ENCODE measurements around the gene DCUN1D2. TPM values are rescaled to one million over a fixed set of nuclear protein-coding genes. Genes with fewer than 3 reads are reported as not detected.

DCUN1D2 gene
- total and polyA plus RNA-seq, 4 donors: 7.4 to 28.2 (median 16.6) TPM

- no peaks in the 10 kb centered on the region for H3K9me3 ChIP-seq (ENCODE audit: control insufficient read depth, low read length)
- H3K4me1 ChIP-seq (ENCODE audit: control insufficient read depth in 1 of 2, insufficient read depth in 2 of 2, low read length in 2 of 2): no peaks in the 10 kb centered on the region
- no peak for ATAC-seq (ENCODE audit: low FRiP score)
- H3K27ac ChIP-seq (ENCODE audit: low read depth in 1 of 2, low read length in 2 of 2): no peak overlapping the region
- peak in 1 of 2 donors; percentile 30 for DNase-seq
- H3K36me3 ChIP-seq (ENCODE audit: control insufficient read depth in 1 of 2, insufficient read depth in 2 of 2, low read length in 1 of 2): no peaks in the 10 kb centered on the region
- intact Hi-C loops (cut with DNase I): loop anchor here (5.0 kb wide), 3 partner anchors 53 to 173 kb away; no protein-coding TSS in a partner anchor
- 83 to 87% methylated on average over 13 of the region's 13 CpGs for WGBS, 2 donors
- no peak overlapping the region for H3K4me3 ChIP-seq (ENCODE audit: low read length in 2 of 2)
- no peaks in the 10 kb centered on the region for H3K27me3 ChIP-seq (ENCODE audit: control insufficient read depth in 1 of 2, insufficient read depth in 2 of 2, low read length in 1 of 2)
Measured at GRCh38 chr13:113449693-113450347, 40.7 kb downstream of the DCUN1D2 start.

DNA sequence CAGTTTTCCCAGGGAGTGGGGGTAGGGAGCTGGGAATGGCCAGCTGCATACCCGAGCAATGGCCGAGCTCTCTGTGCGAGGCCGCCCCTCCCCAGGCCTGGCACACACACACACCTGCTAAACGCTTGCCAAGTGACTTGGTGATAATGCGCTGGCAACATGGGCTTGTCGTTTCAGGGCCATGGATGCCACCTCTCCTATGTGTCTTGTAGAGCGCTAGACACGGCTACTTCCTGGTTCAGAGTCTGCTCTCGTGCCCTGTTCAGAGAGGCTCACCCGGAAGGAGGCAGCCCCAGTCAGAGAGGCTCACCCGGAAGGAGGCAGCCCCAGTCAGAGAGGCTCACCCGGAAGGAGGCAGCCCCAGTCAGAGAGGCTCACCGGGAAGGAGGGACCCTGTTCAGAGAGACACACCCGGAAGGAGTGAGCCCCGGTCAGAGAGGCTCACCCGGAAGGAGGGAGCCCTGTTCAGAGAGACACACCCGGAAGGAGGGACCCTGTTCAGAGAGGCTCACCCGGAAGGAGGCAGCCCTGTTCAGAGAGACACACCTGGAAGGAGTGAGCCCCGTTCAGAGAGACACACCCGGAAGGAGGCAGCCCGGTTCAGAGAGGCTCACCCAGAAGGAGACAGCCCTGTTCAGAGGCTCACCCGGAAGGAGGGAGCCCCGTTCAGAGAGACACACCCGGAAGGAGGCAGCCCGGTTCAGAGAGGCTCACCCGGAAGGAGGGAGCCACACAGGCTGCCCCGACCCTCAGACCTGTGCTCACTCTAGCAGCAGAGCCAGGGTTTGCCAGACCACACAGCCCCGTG is 41.4 kb downstream of the DCUN1D2 start:
- intact Hi-C loops (cut with DNase I): no loop called here
- ATAC-seq (ENCODE audit: low FRiP score) (peak; percentile 37), DNase-seq (peak in 1 of 2 donors; percentile 47)
- no peaks in the 10 kb centered on the region for H3K27me3 ChIP-seq (ENCODE audit: control insufficient read depth in 1 of 2, insufficient read depth in 2 of 2, low read length in 1 of 2)
- WGBS, 2 donors: 76 to 86% methylated on average over 29 of the region's 29 CpGs
- no peaks in the 10 kb centered on the region for H3K4me1 ChIP-seq (ENCODE audit: control insufficient read depth in 1 of 2, insufficient read depth in 2 of 2, low read length in 2 of 2)
- H3K4me3 ChIP-seq (ENCODE audit: low read length in 2 of 2): no peak overlapping the region
- no peaks in the 10 kb centered on the region for H3K9me3 ChIP-seq (ENCODE audit: control insufficient read depth, low read length)
- no peak overlapping the region for H3K27ac ChIP-seq (ENCODE audit: low read depth in 1 of 2, low read length in 2 of 2)
- no peaks in the 10 kb centered on the region for H3K36me3 ChIP-seq (ENCODE audit: control insufficient read depth in 1 of 2, insufficient read depth in 2 of 2, low read length in 1 of 2)

GRCh38 chr13:113448545-113448884 is 42.0 kb downstream of the DCUN1D2 start:
- 67 to 69% methylated on average over 6 of the region's 6 CpGs for WGBS, 2 donors

GRCh38 chr13:113447596-113447995 is 42.9 kb downstream of the DCUN1D2 start:
- Histone ChIP-seq H3K9me3 (ENCODE audit: control insufficient read depth, low read length) (no peaks in the 10 kb centered on the region), H3K27ac (ENCODE audit: low read depth in 1 of 2, low read length in 2 of 2) (no peak overlapping the region), H3K4me3 (ENCODE audit: low read length in 2 of 2) (no peak overlapping the region), H3K36me3 (ENCODE audit: control insufficient read depth in 1 of 2, insufficient read depth in 2 of 2, low read length in 1 of 2) (no peaks in the 10 kb centered on the region), H3K4me1 (ENCODE audit: control insufficient read depth in 1 of 2, insufficient read depth in 2 of 2, low read length in 2 of 2) (no peaks in the 10 kb centered on the region), H3K27me3 (ENCODE audit: control insufficient read depth in 1 of 2, insufficient read depth in 2 of 2, low read length in 1 of 2) (no peaks in the 10 kb centered on the region)
- peak in 1 of 2 donors; percentile 14 for DNase-seq
- intact Hi-C loops (cut with DNase I): no loop called here
- no peak for ATAC-seq (ENCODE audit: low FRiP score)
- WGBS, 2 donors: 93 to 94% methylated on average over 6 of the region's 6 CpGs

More at GRCh38 chr13:113448545-113448884, 42.0 kb downstream of the DCUN1D2 start:
- Histone ChIP-seq H3K4me3 (ENCODE audit: low read length in 2 of 2) (no peak overlapping the region), H3K27ac (ENCODE audit: low read depth in 1 of 2, low read length in 2 of 2) (no peak overlapping the region), H3K4me1 (ENCODE audit: control insufficient read depth in 1 of 2, insufficient read depth in 2 of 2, low read length in 2 of 2) (no peaks in the 10 kb centered on the region), H3K36me3 (ENCODE audit: control insufficient read depth in 1 of 2, insufficient read depth in 2 of 2, low read length in 1 of 2) (no peaks in the 10 kb centered on the region), H3K27me3 (ENCODE audit: control insufficient read depth in 1 of 2, insufficient read depth in 2 of 2, low read length in 1 of 2) (no peaks in the 10 kb centered on the region), H3K9me3 (ENCODE audit: control insufficient read depth, low read length) (no peaks in the 10 kb centered on the region)
- intact Hi-C loops (cut with DNase I): no loop called here
- ATAC-seq (ENCODE audit: low FRiP score) (peak; percentile 40), DNase-seq (peak in 1 of 2 donors; percentile 29)

DNA sequence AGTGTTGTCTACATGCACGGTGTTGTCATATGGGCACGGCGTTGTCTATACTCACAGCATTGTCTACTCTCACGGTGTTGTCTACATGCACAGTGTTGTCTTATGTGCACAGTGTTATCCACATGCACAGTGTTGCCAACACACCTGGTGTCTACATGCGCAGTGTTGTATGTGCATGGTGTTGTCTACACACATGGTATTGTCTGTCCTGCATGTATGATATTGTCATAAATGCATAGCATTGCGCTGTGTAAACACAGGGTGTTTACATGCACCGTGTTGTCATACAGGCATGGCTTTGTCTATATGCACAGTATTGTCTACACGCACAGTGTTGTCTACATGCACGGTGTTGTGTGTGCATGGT is 44.0 kb downstream of the DCUN1D2 start:
- 92 to 94% methylated on average over 9 of the region's 9 CpGs for WGBS, 2 donors
- Histone ChIP-seq H3K36me3 (ENCODE audit: control insufficient read depth in 1 of 2, insufficient read depth in 2 of 2, low read length in 1 of 2) (no peaks in the 10 kb centered on the region), H3K4me1 (ENCODE audit: control insufficient read depth in 1 of 2, insufficient read depth in 2 of 2, low read length in 2 of 2) (no peaks in the 10 kb centered on the region), H3K27me3 (ENCODE audit: control insufficient read depth in 1 of 2, insufficient read depth in 2 of 2, low read length in 1 of 2) (no peaks in the 10 kb centered on the region), H3K9me3 (ENCODE audit: control insufficient read depth, low read length) (no peaks in the 10 kb centered on the region), H3K27ac (ENCODE audit: low read depth in 1 of 2, low read length in 2 of 2) (no peak overlapping the region), H3K4me3 (ENCODE audit: low read length in 2 of 2) (no peak overlapping the region)
- DNase-seq (no peak), ATAC-seq (ENCODE audit: low FRiP score) (no peak)
- intact Hi-C loops (cut with DNase I): no loop called here

GRCh38 chr13:113445791-113446487 is 44.6 kb downstream of the DCUN1D2 start:
- no peak overlapping the region for H3K27ac ChIP-seq (ENCODE audit: low read depth in 1 of 2, low read length in 2 of 2)
- no peaks in the 10 kb centered on the region for H3K9me3 ChIP-seq (ENCODE audit: control insufficient read depth, low read length)
- DNase-seq (peak in 1 of 2 donors; percentile 36), ATAC-seq (ENCODE audit: low FRiP score) (no peak)
- no peaks in the 10 kb centered on the region for H3K27me3 ChIP-seq (ENCODE audit: control insufficient read depth in 1 of 2, insufficient read depth in 2 of 2, low read length in 1 of 2)
- no peaks in the 10 kb centered on the region for H3K4me1 ChIP-seq (ENCODE audit: control insufficient read depth in 1 of 2, insufficient read depth in 2 of 2, low read length in 2 of 2)
- H3K36me3 ChIP-seq (ENCODE audit: control insufficient read depth in 1 of 2, insufficient read depth in 2 of 2, low read length in 1 of 2): no peaks in the 10 kb centered on the region
- intact Hi-C loops (cut with DNase I): no loop called here
- WGBS, 2 donors: 57 to 59% methylated on average over 14 to 19 of the region's 19 CpGs
- no peak overlapping the region for H3K4me3 ChIP-seq (ENCODE audit: low read length in 2 of 2)

DNA sequence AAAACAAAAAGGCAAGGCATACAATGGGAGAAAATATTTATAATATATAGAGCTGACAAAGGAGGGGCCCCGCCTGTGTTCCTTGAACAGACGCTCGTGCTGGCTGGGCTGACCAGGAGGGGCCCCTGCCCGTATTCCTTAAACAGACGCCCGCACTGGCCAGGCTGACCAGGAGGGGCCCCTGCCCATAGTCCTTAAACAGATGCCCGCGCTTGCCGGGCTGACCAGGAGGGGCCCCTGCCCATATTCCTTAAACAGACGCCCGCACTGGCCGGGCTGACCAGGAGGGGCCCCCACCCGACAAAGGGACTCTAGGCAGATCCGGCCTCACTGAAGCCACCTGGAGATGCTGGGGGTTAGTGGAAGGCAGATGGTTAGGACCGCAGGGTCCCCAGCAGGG is 46.5 kb downstream of the DCUN1D2 start:
- H3K4me3 ChIP-seq (ENCODE audit: low read length in 2 of 2): no peak overlapping the region
- no peaks in the 10 kb centered on the region for H3K27me3 ChIP-seq (ENCODE audit: control insufficient read depth in 1 of 2, insufficient read depth in 2 of 2, low read length in 1 of 2)
- DNase-seq (peak in 1 of 2 donors; percentile 15), ATAC-seq (ENCODE audit: low FRiP score) (no peak)
- H3K36me3 ChIP-seq (ENCODE audit: control insufficient read depth in 1 of 2, insufficient read depth in 2 of 2, low read length in 1 of 2): no peaks in the 10 kb centered on the region
- H3K4me1 ChIP-seq (ENCODE audit: control insufficient read depth in 1 of 2, insufficient read depth in 2 of 2, low read length in 2 of 2): no peaks in the 10 kb centered on the region
- 96 to 97% methylated on average over 15 of the region's 15 CpGs for WGBS, 2 donors
- intact Hi-C loops (cut with DNase I): no loop called here
- no peak overlapping the region for H3K27ac ChIP-seq (ENCODE audit: low read depth in 1 of 2, low read length in 2 of 2)
- H3K9me3 ChIP-seq (ENCODE audit: control insufficient read depth, low read length): no peaks in the 10 kb centered on the region

DNA sequence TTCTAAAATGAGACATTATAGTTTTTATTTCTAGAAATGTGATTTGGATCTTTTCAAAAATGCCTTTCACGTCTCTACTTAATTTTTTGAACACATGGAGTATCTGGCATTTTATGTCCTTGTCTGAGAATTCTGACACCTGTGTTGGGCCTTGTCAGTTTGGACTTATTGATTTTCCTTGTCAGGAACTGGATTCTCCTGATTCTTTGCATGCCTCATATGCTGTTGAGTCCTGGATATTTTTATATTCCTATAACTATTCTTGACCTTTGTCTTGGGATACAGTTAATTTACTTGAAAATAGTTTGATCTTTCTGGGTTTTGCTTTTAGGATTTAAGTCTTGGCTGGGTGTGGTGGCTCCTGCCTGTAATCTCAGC is 47.5 kb downstream of the DCUN1D2 start:
- intact Hi-C loops (cut with DNase I): no loop called here
- H3K27me3 ChIP-seq (ENCODE audit: control insufficient read depth in 1 of 2, insufficient read depth in 2 of 2, low read length in 1 of 2): no peaks in the 10 kb centered on the region
- ATAC-seq (ENCODE audit: low FRiP score) (no peak), DNase-seq (no peak)
- H3K4me3 ChIP-seq (ENCODE audit: low read length in 2 of 2): no peak overlapping the region
- H3K4me1 ChIP-seq (ENCODE audit: control insufficient read depth in 1 of 2, insufficient read depth in 2 of 2, low read length in 2 of 2): no peaks in the 10 kb centered on the region
- no peaks in the 10 kb centered on the region for H3K9me3 ChIP-seq (ENCODE audit: control insufficient read depth, low read length)
- H3K27ac ChIP-seq (ENCODE audit: low read depth in 1 of 2, low read length in 2 of 2): no peak overlapping the region
- H3K36me3 ChIP-seq (ENCODE audit: control insufficient read depth in 1 of 2, insufficient read depth in 2 of 2, low read length in 1 of 2): no peaks in the 10 kb centered on the region
- 78 to 84% methylated on average over 1 of the region's 1 CpG for WGBS, 2 donors
